Brain microvascular endothelial cell (primary cell): ENCODE results near the gene GLCCI1.

Experiments used
- DNase-seq: peaks from one replicate; pipeline ENCODE4 v3.0.0-alpha.2; 2020
- H3K27ac ChIP-seq: fragments of 250-450 bp; sonication (Bioruptor Pico); 2 replicates; pipeline ENCODE4 v1.5.1; 2020; ENCODE audit warnings: mild to moderate bottlenecking, moderate library complexity
- H3K27me3 ChIP-seq: fragments of 250-450 bp; sonication (Bioruptor Pico); replicated peaks from 2 replicates; pipeline ENCODE4 v1.5.1; 2020; ENCODE audit warnings: mild to moderate bottlenecking
- H3K36me3 ChIP-seq: fragments of 250-450 bp; sonication (Bioruptor Pico); replicated peaks from 2 replicates; pipeline ENCODE4 v1.5.1; 2020; ENCODE audit warnings: mild to moderate bottlenecking
- H3K4me3 ChIP-seq: 2 replicates; pipeline ENCODE4 v1.5.1; 2011; ENCODE audit warnings: low read depth, mild to moderate bottlenecking, control low read depth, low read length, moderate library complexity
- CTCF ChIP-seq: IDR thresholded peaks from 2 replicates; pipeline ENCODE4 v1.5.1; 2011; ENCODE audit warnings: low read depth, mild to moderate bottlenecking, moderate library complexity, low read length, control low read depth, inconsistent platforms; ENCODE audit errors: missing control alignments
- in situ Hi-C: cut with HindIII; loops from 2 replicates; pipeline ENCODE4 v1.10.0; 2017; ENCODE audit warnings: low sequenced_read_pairs, low pct_ligation_motif_present

The GLCCI1 gene

GRCh38 chr7:8117195-8117594 is 148.6 kb downstream of the GLCCI1 start:
- in situ Hi-C loops: no loop called here
- no peak overlapping the region for H3K27ac ChIP-seq
- no peaks in the 10 kb centered on the region for H3K36me3 ChIP-seq
- H3K4me3 ChIP-seq: no peak overlapping the region
- no peak for TF ChIP-seq CTCF
- no peak for DNase-seq
- H3K27me3 ChIP-seq: no peaks in the 10 kb centered on the region

DNA sequence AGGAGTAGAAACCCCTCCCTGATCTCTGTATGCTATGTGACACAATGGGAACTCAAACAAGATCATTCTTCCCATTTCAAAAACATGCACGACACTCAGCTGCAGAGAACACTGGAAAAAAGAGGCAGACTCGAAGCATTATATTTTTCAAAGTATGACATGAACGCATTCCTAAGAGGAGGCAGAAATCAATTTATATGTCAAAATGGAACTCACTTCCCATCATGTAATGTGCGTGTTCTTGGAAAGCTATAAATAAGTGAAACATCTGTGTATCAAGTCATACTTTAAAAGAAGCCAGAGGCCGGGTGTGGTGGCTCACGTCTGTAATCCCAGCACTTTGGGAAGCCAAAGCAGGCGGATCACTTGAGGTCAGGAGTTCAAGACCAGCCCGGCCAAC is 150.7 kb downstream of the GLCCI1 start:
- no peaks in the 10 kb centered on the region for H3K36me3 ChIP-seq
- no peak for DNase-seq
- no peaks in the 10 kb centered on the region for H3K27me3 ChIP-seq
- no peak overlapping the region for H3K27ac ChIP-seq
- no peak overlapping the region for H3K4me3 ChIP-seq
- in situ Hi-C loops: no loop called here
- no peak for TF ChIP-seq CTCF

DNA sequence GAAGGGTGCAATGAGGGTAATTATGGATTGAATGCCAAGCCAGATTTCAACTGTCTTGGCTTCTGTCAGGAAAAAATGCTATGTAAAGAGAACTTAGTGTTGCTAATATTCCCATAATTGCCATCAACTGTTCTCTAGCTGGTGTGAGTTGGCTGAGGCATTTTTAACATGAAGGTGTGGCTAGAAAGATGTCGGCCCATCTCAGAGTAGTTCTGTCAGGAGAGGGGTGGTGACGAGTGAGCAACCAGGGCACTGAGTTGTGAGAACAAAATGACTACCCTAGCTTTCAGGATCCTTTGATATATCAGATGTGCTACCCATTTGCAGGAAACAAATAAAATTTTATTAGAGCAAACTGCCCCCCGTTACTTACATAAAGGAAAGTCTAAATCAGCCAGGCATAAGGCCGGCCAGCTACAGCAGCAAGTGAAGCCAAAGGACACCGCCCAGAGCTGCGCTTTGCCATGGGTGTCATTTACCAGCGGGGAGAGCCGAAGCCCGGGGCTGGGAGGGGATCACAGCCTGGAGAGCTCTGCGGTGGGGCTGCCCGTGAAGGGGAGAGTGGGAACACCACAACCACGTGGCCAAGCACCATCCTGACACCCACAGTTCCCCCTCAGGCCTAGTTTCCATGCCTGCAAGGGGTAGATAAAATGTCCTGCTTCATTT is 151.9 kb downstream of the GLCCI1 start:
- Histone ChIP-seq H3K36me3 (no peaks in the 10 kb centered on the region), H3K27me3 (no peaks in the 10 kb centered on the region), H3K4me3 (no peak overlapping the region), H3K27ac (no peak overlapping the region)
- TF ChIP-seq CTCF: no peak
- in situ Hi-C loops: no loop called here
- no peak for DNase-seq

GRCh38 chr7:8121243-8121642 is 152.6 kb downstream of the GLCCI1 start:
- no peak overlapping the region for H3K27ac ChIP-seq
- no peaks in the 10 kb centered on the region for H3K27me3 ChIP-seq
- in situ Hi-C loops: no loop called here
- H3K36me3 ChIP-seq: no peaks in the 10 kb centered on the region
- DNase-seq: no peak
- TF ChIP-seq CTCF: no peak
- H3K4me3 ChIP-seq: no peak overlapping the region

GRCh38 chr7:8125680-8126444 is 157.3 kb downstream of the GLCCI1 start:
- Histone ChIP-seq H3K4me3 (no peak overlapping the region), H3K27me3 (no peaks in the 10 kb centered on the region), H3K36me3 (no peaks in the 10 kb centered on the region), H3K27ac (no peak overlapping the region)
- no peak for TF ChIP-seq CTCF
- in situ Hi-C loops: no loop called here
- DNase-seq: no peak
